NCI-H2227 (cell line): ENCODE results near the gene FIGN.
A peak's percentile ranks its signal among the peaks of the same experiment; 100 is the strongest.

Experiments
- DNase-seq: peaks from one replicate; lab custom pipeline; 2025; ENCODE audit not compliant: unreplicated experiment; lab: John Stamatoyannopoulos, UW

FIGN gene

DNA sequence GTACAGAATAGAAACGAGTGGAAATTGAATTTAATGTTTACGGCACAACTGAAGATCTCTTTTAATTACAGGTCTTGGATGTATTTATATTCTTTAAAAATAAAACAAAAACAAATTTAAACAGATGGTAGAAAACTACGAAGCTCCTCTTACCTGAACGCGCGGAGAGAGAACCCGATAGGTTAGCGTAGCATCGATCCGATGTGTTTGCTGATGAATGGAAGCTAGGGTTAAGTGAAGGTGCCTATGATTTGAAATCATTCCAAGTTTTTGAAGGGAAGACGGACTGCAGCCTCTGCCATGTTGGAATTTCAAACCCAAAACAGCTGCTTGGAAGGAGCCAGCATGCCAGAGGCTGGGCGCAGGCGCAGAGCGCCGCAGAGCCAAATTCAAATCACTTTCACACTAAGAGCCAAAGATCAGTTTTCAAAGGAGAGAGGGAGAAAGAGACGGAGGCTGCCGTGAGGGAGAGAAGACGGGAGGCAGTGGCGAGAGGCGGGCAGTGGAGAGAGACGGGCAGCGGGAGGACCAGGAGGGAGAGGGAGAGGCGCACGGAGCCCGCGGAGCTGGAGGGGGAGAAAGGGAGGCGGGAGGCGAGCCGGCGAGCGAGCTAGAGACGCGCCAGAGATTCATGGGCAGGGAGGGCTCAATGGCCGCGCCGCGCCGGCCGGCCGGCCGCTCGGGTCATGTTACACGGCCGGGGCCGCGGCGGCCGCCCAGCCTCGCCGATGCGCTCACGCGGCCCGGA lies at the start of gene FIGN:
FIGN (minus strand) TSS at position 324 of the 748 bp plus-strand sequence. CDS start 1,081 bp downstream, outside the sequence.
- DNase-seq, result peak; percentile 90

DNA sequence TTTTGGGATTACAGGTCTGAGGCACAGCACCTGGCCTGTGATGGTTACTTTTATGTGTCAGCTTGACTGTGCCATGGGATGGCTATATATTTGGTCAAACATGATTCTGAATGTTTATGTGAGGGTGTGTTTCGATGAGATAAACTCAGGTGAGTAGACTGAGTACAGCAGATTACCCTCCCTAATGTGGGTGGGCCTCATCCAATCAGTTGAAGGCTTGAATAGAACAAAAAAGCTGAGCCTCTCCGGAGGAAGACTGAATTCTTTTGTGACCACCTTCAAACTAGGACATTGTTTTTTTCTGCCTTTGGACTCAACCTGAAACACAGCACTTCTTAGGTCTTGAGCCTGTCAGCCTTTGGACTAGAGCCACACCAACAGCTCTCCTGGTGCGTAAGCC lies 49.4 kb upstream of the FIGN start:
- no peak for DNase-seq

- no peak for DNase-seq
These were observed 44.3 kb upstream of the FIGN start for GRCh38 chr2:163779970-163780597.

- DNase-seq, result no peak
These were observed 42.4 kb upstream of the FIGN start for GRCh38 chr2:163778045-163778781.

DNA sequence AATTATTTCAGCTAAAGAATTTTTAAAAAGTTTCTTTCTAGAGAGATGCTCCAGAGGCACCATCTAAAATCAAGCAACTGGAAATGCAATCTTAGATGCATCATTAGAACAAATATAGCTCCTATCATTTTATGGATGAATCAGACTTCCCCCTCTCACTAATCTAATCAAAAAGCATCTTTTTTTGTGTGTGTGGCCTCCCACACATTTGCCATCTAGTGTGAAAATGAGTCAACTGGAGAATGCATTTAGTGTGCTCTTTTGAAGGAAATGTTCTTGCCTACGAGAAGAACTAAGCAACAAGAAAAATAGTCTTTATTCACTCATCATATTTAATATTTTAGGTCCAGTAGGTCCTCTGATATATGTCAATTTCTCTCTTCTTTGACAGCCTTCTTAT lies 39.5 kb upstream of the FIGN start:
- no peak for DNase-seq

DNA sequence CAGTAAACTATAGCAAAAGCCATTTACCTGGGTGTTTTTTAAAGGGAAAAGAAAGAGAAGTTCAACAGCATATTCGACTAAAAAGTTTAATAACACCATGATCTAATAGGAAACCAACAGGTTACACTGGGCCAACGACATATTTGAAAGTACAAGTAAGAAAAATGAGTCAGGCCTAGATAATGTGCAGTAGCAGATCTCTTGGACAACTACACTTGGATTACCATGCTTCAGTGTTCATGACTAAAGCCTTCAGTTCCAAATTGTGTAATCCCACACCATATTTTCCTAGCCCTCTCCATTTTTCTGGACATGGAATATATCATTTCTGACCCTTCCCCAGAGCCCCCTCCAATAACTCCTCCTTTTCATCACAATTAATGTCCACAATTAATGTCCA lies 39.1 kb upstream of the FIGN start:
- DNase-seq, result no peak

GRCh38 chr2:163773276-163773675 lies 37.5 kb upstream of the FIGN start:
- no peak for DNase-seq

DNA sequence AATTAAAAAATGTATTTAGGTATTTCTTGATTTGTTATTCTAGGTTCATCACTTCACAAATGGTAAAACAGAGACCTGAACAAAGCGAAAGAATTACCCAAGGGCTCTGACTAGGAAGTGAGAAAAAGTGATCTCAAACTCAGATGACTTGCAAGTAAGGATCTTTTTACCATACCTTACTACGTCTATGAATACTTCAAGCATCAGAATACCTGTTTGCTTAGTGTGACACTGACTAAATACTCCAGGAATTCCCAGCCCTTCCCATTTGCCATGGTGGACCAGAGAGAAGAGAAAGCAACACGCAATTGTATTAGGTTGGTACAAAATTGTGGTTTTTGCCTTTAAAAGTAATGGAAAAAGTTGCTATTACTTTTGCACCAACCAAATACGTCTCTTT lies 35.8 kb upstream of the FIGN start:
- no peak for DNase-seq

DNA sequence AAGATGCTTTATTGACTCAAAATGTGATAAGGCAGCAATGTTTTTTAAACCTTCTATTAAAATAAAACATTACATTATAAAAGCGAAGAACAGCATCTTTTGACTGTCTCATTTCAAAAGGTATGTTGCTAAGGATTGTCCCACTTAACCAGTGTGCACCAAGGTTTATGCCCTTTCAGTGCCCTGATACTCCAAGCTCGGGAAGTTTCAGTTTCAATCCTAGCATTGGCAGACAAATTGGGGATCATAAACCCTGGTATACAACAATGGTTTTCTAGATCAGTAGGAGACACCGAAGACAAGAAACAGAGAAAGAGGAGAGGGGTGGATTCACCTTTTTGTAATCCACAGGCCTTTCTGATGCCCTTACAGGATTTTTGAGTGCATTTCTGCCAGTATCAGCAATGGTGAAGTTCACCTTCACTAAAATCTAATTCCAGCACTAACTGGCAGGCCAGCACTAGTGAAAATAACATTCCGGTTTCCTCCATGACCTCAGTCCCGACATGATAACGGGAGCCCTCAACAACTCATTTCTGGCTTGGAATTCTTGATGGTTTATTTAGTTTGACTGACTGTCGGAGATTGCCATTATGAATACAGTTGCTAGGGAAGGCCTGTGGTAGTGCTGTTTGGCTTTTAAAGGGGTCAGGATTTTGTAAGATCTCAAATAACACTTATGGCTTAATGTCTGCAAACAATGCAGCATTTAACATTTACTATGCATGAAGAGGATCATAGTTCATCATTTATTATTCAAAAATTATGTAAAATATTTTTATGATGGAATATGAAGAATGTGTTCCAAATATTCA lies 33.3 kb upstream of the FIGN start:
- DNase-seq, result peak; percentile 28

DNA sequence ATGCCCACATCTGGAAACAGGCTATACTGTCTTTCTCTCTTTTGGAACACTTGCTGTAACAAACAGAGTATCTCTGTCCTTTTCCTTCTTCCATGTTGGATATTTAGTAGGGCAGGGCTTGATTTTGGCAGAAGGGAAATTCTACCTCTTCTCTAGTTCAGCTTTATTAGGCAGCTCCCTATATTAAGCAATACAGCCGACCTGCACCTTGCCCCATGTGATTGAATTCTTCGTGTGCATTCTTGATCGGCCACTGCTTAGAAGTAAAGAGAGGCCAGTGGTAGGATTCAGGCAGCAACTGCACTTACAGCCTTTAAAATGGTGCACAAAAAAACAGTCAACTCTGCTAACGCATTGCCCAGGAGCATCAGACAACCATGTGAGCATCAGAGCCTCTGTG lies 31.3 kb upstream of the FIGN start:
- DNase-seq, result no peak

- DNase-seq, result no peak
These were observed 28.8 kb upstream of the FIGN start for GRCh38 chr2:163764566-163764965.

- DNase-seq, result no peak
These were observed 23.2 kb upstream of the FIGN start for GRCh38 chr2:163759013-163759412.

DNA sequence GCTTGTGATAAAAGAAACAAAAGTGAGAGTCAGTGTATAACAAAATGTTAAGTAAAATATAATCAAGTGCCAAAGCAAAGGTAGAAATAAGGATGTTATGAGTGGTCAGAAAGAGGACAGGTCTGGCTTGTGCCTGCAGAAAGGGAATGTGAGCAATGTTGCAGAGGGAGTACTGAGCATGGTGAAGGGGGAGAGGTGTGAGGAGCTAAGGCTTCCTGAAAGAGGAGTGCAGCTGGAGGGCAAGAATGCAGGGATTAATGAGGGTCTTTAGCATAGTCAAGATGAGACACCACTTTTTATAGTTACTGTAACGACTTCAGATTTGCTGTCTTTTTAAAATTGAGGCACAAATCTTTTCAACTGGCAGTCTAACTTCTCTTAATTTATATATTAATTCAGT lies 22.0 kb upstream of the FIGN start:
- DNase-seq, result no peak

- DNase-seq, result no peak
These were observed 20.8 kb upstream of the FIGN start for GRCh38 chr2:163756588-163756987.

- no peak for DNase-seq
These were observed 19.6 kb upstream of the FIGN start for GRCh38 chr2:163755366-163755765.

- no peak for DNase-seq
These were observed 17.9 kb upstream of the FIGN start for GRCh38 chr2:163753726-163754125.

- no peak for DNase-seq
These were observed 16.5 kb upstream of the FIGN start for GRCh38 chr2:163752267-163752666.

DNA sequence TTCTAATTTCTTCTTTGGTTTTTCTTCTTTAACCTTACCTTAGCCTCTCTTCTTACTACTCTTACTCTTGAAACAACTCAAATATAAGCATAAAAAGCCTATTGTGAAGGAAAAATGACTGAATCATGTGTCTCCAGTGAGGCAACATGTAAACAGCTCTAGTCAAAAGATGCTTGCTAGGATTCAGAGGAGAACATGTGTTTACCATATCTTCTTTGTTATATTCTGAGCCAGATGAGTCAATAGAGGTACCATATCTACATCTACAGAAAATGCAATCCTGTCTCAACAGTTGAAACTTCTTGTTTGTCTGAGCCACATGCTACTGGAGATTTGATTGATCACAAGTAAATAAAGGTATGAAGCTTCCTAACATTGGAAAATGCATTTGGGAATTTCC lies 15.9 kb upstream of the FIGN start:
- no peak for DNase-seq

GRCh38 chr2:163748420-163748819 lies 12.6 kb upstream of the FIGN start:
- no peak for DNase-seq

DNA sequence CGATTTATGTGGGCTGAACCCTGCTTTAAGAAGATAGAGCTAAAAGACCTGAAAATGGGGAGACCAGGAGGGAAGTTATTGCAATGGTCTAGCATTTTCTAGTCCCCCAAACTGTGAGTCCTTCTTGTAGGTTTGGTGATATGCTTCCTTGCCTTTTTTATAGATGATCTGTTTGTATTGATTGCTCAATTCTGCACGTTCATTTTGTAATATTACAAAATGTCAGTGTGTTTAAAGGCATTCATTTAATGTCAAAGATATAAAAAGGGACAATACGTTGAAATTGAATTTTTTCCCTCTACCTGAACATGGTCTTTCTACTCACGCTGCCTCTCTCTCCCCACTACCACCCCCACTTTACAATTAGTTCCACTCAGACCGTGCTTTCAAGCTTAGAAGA lies 5.6 kb upstream of the FIGN start:
- DNase-seq, result no peak

DNA sequence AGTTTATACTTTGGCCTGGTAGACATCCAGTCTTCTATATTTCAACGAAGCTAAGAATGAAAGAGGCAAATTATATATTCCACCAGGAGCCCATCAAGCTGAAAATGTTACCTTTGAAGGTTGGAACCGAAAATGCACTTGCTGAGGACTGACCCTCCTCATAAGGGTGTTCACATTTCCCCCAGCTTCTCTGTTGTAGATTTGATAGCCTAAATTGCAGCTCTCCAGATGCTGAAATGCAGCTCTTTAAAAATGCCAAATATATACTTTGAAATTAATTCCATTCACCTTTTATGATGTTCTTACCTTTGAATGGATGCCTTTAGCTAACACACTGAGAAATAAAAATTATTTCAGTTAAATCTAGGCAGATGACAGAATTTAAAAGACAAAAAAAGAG lies 1.8 kb upstream of the FIGN start:
- peak; percentile 47 for DNase-seq

DNA sequence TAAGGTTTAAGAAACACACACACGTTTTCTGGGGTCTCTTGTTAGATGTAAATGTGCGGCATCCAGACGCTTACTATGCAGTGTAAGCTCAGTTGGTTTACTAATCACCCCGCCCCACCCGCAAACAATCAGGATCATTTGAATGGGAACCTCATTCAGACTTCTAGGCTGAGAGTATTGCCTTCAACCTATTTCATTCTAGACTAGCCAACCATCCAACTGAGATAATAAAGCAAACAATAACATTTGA lies 1.3 kb upstream of the FIGN start:
- no peak for DNase-seq
